HCT116 (cell line): ENCODE results near the gene RALGPS1. TPM values are rescaled to one million over a fixed set of nuclear protein-coding genes. Genes with fewer than 3 reads are reported as not detected.

Source experiments
- ATAC-seq: fragments of 200-7000 bp; cut with Tn5 transposase; 2 replicates; pipeline ENCODE4 v1.9.1; 2020; ENCODE audit warnings: mild to moderate bottlenecking, moderate library complexity
- BruUV-seq: library from RNA; stranded (reverse); fragments of 400-500 nt; replicated peaks from 2 replicates; lab custom pipeline; 2021; lab: Mats Ljungman, UMichigan
- CTCF ChIA-PET: fragments of 300-600 bp; sonication (Branson Sonifier 250); formaldehyde crosslinking; loops from one replicate; lab custom pipeline; 2021; ENCODE audit warnings: antibody characterized with exemption; lab: Charles Lee
- POLR2A ChIA-PET: fragments of 300-600, 350-600 bp; sonication (Branson Sonifier 250); formaldehyde crosslinking; loops from one replicate; lab custom pipeline; 2021; ENCODE audit warnings: antibody characterized with exemption; lab: Charles Lee
- RAD21 ChIA-PET, 2 experiments: fragments of 300-600 bp; sonication (Branson Sonifier 250); formaldehyde crosslinking; loops; one replicate each; lab custom pipeline; 2023; ENCODE audit warnings: low total read pairs in 2 of 2; ENCODE audit not compliant: uncharacterized antibody in 2 of 2, unreplicated experiment in 2 of 2, low non-redundant PET in 1 of 2; lab: Charles Lee
- DNase-seq: peaks from one replicate; pipeline ENCODE4 v3.0.0-alpha.2; 2010; ENCODE audit warnings: low read depth, low spot score
- H2AFZ ChIP-seq: fragments of 200-600 bp; shearing (Covaris generic), sonication (generic); 2 replicates; pipeline ENCODE4 v1.6.1; 2017; ENCODE audit warnings: low read depth, mixed run types, mixed read lengths, antibody characterized with exemption, low read length; ENCODE audit not compliant: poor library complexity, severe bottlenecking
- H3K27ac ChIP-seq: 2 replicates; pipeline ENCODE4 v1.5.1; 2012; ENCODE audit warnings: low read depth, low read length
- H3K27me3 ChIP-seq: fragments of 200-600 bp; sonication (generic); 2 replicates; pipeline ENCODE4 v1.6.1; 2016; ENCODE audit warnings: mixed run types, low read length, mixed read lengths; ENCODE audit not compliant: insufficient read depth
- H3K36me3 ChIP-seq, 2 experiments: fragments of 200-500 bp in 1 of 2; fragments of 200-600 bp in 1 of 2; sonication (Bioruptor generic) in 1 of 2; sonication (generic) in 1 of 2; 2 replicates each; pipeline versions ENCODE4 v1.5.1 to v1.6.1; 2014 to 2016; ENCODE audit warnings: low read length in 2 of 2, inconsistent platforms in 1 of 2, mixed read lengths in 1 of 2, mixed run types in 1 of 2; ENCODE audit not compliant: insufficient read depth in 2 of 2, control insufficient read depth in 1 of 2
- H3K4me1 ChIP-seq, 2 experiments: fragments of 200-600 bp in 1 of 2; sonication (generic) in 1 of 2; 2 replicates each; pipeline versions ENCODE4 v1.5.1 to v1.6.1; 2012 to 2017; ENCODE audit warnings: low read length in 2 of 2, inconsistent platforms in 1 of 2, mild to moderate bottlenecking in 1 of 2, mixed read lengths in 1 of 2, mixed run types in 1 of 2, moderate library complexity in 1 of 2; ENCODE audit not compliant: insufficient read depth in 2 of 2, control insufficient read depth in 1 of 2
- H3K4me2 ChIP-seq: fragments of 200-600 bp; sonication (generic); 2 replicates; pipeline ENCODE4 v1.6.1; 2017; ENCODE audit warnings: mixed run types, low read length, mixed read lengths
- H3K4me3 ChIP-seq, 2 experiments: fragments of 200-600 bp in 1 of 2; sonication (generic) in 1 of 2; replicated peaks in 1 of 2; 2 replicates each; pipeline ENCODE4 v1.5.1; 2011 to 2016; ENCODE audit warnings: low read length in 2 of 2, control low read depth in 1 of 2, low read depth in 1 of 2, mild to moderate bottlenecking in 1 of 2, mixed read lengths in 1 of 2, mixed run types in 1 of 2
- H3K79me2 ChIP-seq: fragments of 200-600 bp; sonication (generic); 2 replicates; pipeline ENCODE4 v1.6.1; 2017; ENCODE audit warnings: mild to moderate bottlenecking, mixed run types, low read length, moderate library complexity, mixed read lengths; ENCODE audit not compliant: insufficient read depth
- H3K9ac ChIP-seq: fragments of 200-600 bp; sonication (generic); 2 replicates; pipeline ENCODE4 v1.6.1; 2016; ENCODE audit warnings: low read length, mixed read lengths
- H3K9me2 ChIP-seq: fragments of 200-600 bp; sonication (generic), shearing (Covaris generic); 2 replicates; pipeline ENCODE4 v1.6.1; 2017; ENCODE audit warnings: mixed run types, mild to moderate bottlenecking, moderate library complexity; ENCODE audit not compliant: insufficient read depth
- H3K9me3 ChIP-seq, 2 experiments: fragments of 200-500 bp in 1 of 2; fragments of 200-600 bp in 1 of 2; sonication (Bioruptor generic) in 1 of 2; sonication (generic) in 1 of 2; 2 replicates each; pipeline ENCODE4 v1.6.1; 2014 to 2017; ENCODE audit warnings: low read length in 2 of 2, mixed read lengths in 2 of 2, inconsistent platforms in 1 of 2, low read depth in 1 of 2, mild to moderate bottlenecking in 1 of 2, mixed run types in 1 of 2, moderate library complexity in 1 of 2; ENCODE audit not compliant: control insufficient read depth in 1 of 2, insufficient read depth in 1 of 2
- H4K20me1 ChIP-seq: fragments of 200-600 bp; sonication (generic), shearing (Covaris generic); 2 replicates; pipeline ENCODE4 v1.6.1; 2017; ENCODE audit warnings: mixed run types, mild to moderate bottlenecking, moderate library complexity; ENCODE audit not compliant: insufficient read depth
- ATF3 ChIP-seq: IDR thresholded peaks from 2 replicates; pipeline ENCODE4 v1.6.1; 2012
- CBX3 ChIP-seq: IDR thresholded peaks from 2 replicates; pipeline ENCODE4 v1.6.1; 2012; ENCODE audit warnings: low read depth
- CTCF ChIP-seq, 3 experiments: fragments of 200-600 bp in 1 of 3; sonication (generic) in 1 of 3; IDR thresholded peaks in 2 of 3; conservative IDR thresholded peaks in 1 of 3; 2 replicates each; pipeline ENCODE4 v1.5.1; 2012 to 2017; ENCODE audit warnings: low read depth in 2 of 3, low read length in 2 of 3, antibody characterized with exemption in 1 of 3, borderline replicate concordance in 1 of 3, control low read depth in 1 of 3, mild to moderate bottlenecking in 1 of 3, mixed read lengths in 1 of 3, mixed run types in 1 of 3, moderate library complexity in 1 of 3; ENCODE audit not compliant: insufficient read depth in 1 of 3
- EGR1 ChIP-seq: IDR thresholded peaks from 2 replicates; pipeline ENCODE4 v1.6.1; 2012; ENCODE audit warnings: low read depth
- EZH2 ChIP-seq: fragments of 200-600 bp; sonication (generic); IDR thresholded peaks from 2 replicates; pipeline ENCODE4 v1.6.1; 2017; ENCODE audit warnings: antibody characterized with exemption, mixed run types
- EZH2phosphoT487 ChIP-seq: fragments of 200-600 bp; IDR thresholded peaks from 2 replicates; pipeline ENCODE4 v1.6.1; 2018; ENCODE audit warnings: antibody characterized with exemption, borderline replicate concordance
- JUND ChIP-seq: IDR thresholded peaks from 2 replicates; pipeline ENCODE4 v1.6.1; 2012
- POLR2A ChIP-seq: IDR thresholded peaks from 2 replicates; pipeline ENCODE4 v1.7.0; 2011; ENCODE audit warnings: borderline replicate concordance; ENCODE audit not compliant: insufficient read depth, insufficient read length; ENCODE audit errors: extremely low read depth
- RAD21 ChIP-seq: IDR thresholded peaks from 2 replicates; pipeline ENCODE4 v1.6.1; 2012; ENCODE audit warnings: low read depth, mild to moderate bottlenecking
- REST ChIP-seq: IDR thresholded peaks from 2 replicates; pipeline ENCODE4 v1.6.1; 2012; ENCODE audit warnings: low read depth
- SP1 ChIP-seq: IDR thresholded peaks from 2 replicates; pipeline ENCODE4 v1.6.1; 2012; ENCODE audit warnings: low read depth
- YY1 ChIP-seq: IDR thresholded peaks from 2 replicates; pipeline ENCODE4 v1.6.1; 2011; ENCODE audit warnings: low read length, low read depth, moderate library complexity, mild to moderate bottlenecking; ENCODE audit not compliant: insufficient replicate concordance; ENCODE audit errors: extremely low read depth
- intact Hi-C: fragments of 100-400 bp; cut with micrococcal nuclease; formaldehyde crosslinking; loops from 2 replicates; pipeline ENCODE4 v1.10.0; 2022
- total RNA-seq: library from RNA; stranded (reverse); gene quantifications from one replicate; pipeline ENCODE4 v1.2.1, GENCODE V29; 2021; ENCODE audit not compliant: unreplicated experiment

The RALGPS1 gene
- total RNA-seq, 1 experiment from 2014 or later, result 7.6 TPM

- Histone ChIP-seq H3K79me2 (no peaks in the 10 kb centered on the region), H3K36me3 (no peaks in the 10 kb centered on the region), H3K27ac (no peak overlapping the region), H3K27me3 (no peaks in the 10 kb centered on the region), H3K4me2 (no peak overlapping the region), H2AFZ (no peak overlapping the region), H3K4me3 (no peak overlapping the region), H3K9ac (no peak overlapping the region), H4K20me1 (no peaks in the 10 kb centered on the region), H3K4me1 (no peaks in the 10 kb centered on the region), H3K9me3 (no peaks in the 10 kb centered on the region), H3K9me2 (no peaks in the 10 kb centered on the region)
- ATAC-seq (no peak), DNase-seq (no peak)
- POLR2A ChIA-PET, result no interaction called here
- intact Hi-C loops, result no loop called here
- CTCF ChIA-PET, result no interaction called here
- RAD21 ChIA-PET, result no interaction called here
- TF ChIP-seq ATF3, result no peak
- no peak for TF ChIP-seq EGR1
- TF ChIP-seq SP1, result no peak
- no peak for TF ChIP-seq REST
- no peak for TF ChIP-seq CBX3
- no peak for TF ChIP-seq CTCF (IDR thresholded peaks at IDR 0.05 in 2 of 3, conservative IDR thresholded peaks at IDR 0.05 in 1 of 3; ENCODE audit: borderline replicate concordance in 1 of 3, insufficient read depth in 1 of 3, low read depth in 2 of 3, low read length in 2 of 3)
- no peak for TF ChIP-seq EZH2phosphoT487
- no peak for TF ChIP-seq EZH2
- TF ChIP-seq RAD21, result no peak
- TF ChIP-seq POLR2A, result no peak
- no peak for TF ChIP-seq JUND
- no peak for TF ChIP-seq YY1
- no TSS peak for BruUV-seq
Measured at GRCh38 chr9:127097683-127098082, 183.1 kb downstream of the RALGPS1 start.
